OCI-LY3 (cell line): ENCODE results near the gene ZBTB38.

Experiments used
- CTCF ChIP-seq: fragments of 200-600, 300-600 bp; sonication (generic); IDR thresholded peaks from 2 replicates; pipeline ENCODE4 v1.5.1; 2014; ENCODE audit warnings: antibody characterized with exemption, low read length, low read depth
- EZH2phosphoT487 ChIP-seq: fragments of 200-600 bp; shearing (Covaris generic); IDR thresholded peaks from 2 replicates; pipeline ENCODE4 v1.6.1; 2018; ENCODE audit warnings: antibody characterized with exemption, mixed run types, low read depth

- TF ChIP-seq CTCF, result no peak
- TF ChIP-seq EZH2phosphoT487, result no peak
These were observed 3.6 kb downstream of the ZBTB38 start for GRCh38 chr3:141371882-141372281.
